HepG2 (cell line): ENCODE data around the gene FNDC4. TPM values are rescaled to one million over a fixed set of nuclear protein-coding genes. Genes with fewer than 3 reads are reported as not detected.

Experiments
- ETV6 ChIP-seq: sonication (generic); formaldehyde crosslinking; conservative IDR thresholded peaks from 2 replicates; pipeline ENCODE4 v1.4.0; 2020; ENCODE audit warnings: missing genetic modification reagents
- GATAD2A ChIP-seq: IDR thresholded peaks from 2 replicates; pipeline ENCODE4 v1.6.1; 2016
- GTF2F1 ChIP-seq: fragments of 150-350 bp; IDR thresholded peaks from 2 replicates; pipeline ENCODE4 v1.6.1; 2014; ENCODE audit warnings: low read length
- JDP2 ChIP-seq: sonication (generic); formaldehyde crosslinking; IDR thresholded peaks from 2 replicates; pipeline ENCODE4 v1.8.1; 2022; ENCODE audit warnings: missing genetic modification reagents, borderline replicate concordance
- NFIB ChIP-seq: sonication (generic); formaldehyde crosslinking; IDR thresholded peaks from 2 replicates; pipeline ENCODE4 v1.9.0; 2021; ENCODE audit warnings: missing genetic modification reagents, mild to moderate bottlenecking, borderline replicate concordance
- PHF5A ChIP-seq: IDR thresholded peaks from one replicate; pipeline ENCODE4 v1.6.1; 2018; ENCODE audit warnings: low read depth, missing genetic modification reagents; ENCODE audit not compliant: unreplicated experiment
- POGZ ChIP-seq: sonication (generic); formaldehyde crosslinking; IDR thresholded peaks from 2 replicates; pipeline ENCODE4 v1.4.0; 2020; ENCODE audit warnings: mild to moderate bottlenecking, missing genetic modification reagents
- PTBP1 ChIP-seq: fragments of 200-400 bp; formaldehyde crosslinking; IDR thresholded peaks from 2 replicates; pipeline ENCODE4 v1.6.1; 2018; ENCODE audit warnings: low read length, low read depth; ENCODE audit not compliant: poor library complexity, severe bottlenecking
- RARG ChIP-seq: sonication (generic); formaldehyde crosslinking; IDR thresholded peaks from 2 replicates; pipeline ENCODE4 v1.4.0; 2020; ENCODE audit warnings: low read depth, mild to moderate bottlenecking, missing genetic modification reagents
- SNAPC2 ChIP-seq: sonication (generic); formaldehyde crosslinking; IDR thresholded peaks from 2 replicates; pipeline ENCODE4 v1.8.1; 2022; ENCODE audit warnings: mild to moderate bottlenecking, missing genetic modification reagents
- ZC3H13 ChIP-seq: sonication (generic); formaldehyde crosslinking; IDR thresholded peaks from 2 replicates; pipeline ENCODE4 v1.8.1; 2023; ENCODE audit warnings: mild to moderate bottlenecking, missing genetic modification reagents, moderate library complexity
- ZFP1 ChIP-seq: IDR thresholded peaks from 2 replicates; pipeline ENCODE4 v1.6.1; 2016
- ZNF205 ChIP-seq: IDR thresholded peaks from 2 replicates; pipeline ENCODE4 v1.6.1; 2018; ENCODE audit warnings: missing biosample characterization, missing genetic modification reagents
- ZNF230 ChIP-seq: sonication (generic); formaldehyde crosslinking; IDR thresholded peaks from 2 replicates; pipeline ENCODE4 v1.4.0; 2020; ENCODE audit warnings: mild to moderate bottlenecking, missing genetic modification reagents
- ZNF264 ChIP-seq: sonication (generic); formaldehyde crosslinking; IDR thresholded peaks from 2 replicates; pipeline ENCODE4 v1.4.0; 2020; ENCODE audit warnings: missing genetic modification reagents
- ZNF335 ChIP-seq: sonication (generic); formaldehyde crosslinking; IDR thresholded peaks from 2 replicates; pipeline ENCODE4 v1.4.0; 2020; ENCODE audit warnings: missing genetic modification reagents
- ZNF496 ChIP-seq: sonication (generic); formaldehyde crosslinking; IDR thresholded peaks from 2 replicates; pipeline ENCODE4 v1.8.1; 2023; ENCODE audit warnings: mild to moderate bottlenecking, moderate library complexity, missing genetic modification reagents; ENCODE audit not compliant: insufficient replicate concordance
- ZNF644 ChIP-seq: IDR thresholded peaks from 2 replicates; pipeline ENCODE4 v1.6.1; 2016; ENCODE audit warnings: low read depth
- ZNF737 ChIP-seq: sonication (generic); formaldehyde crosslinking; IDR thresholded peaks from 2 replicates; pipeline ENCODE4 v1.5.0; 2020; ENCODE audit warnings: missing genetic modification reagents, mild to moderate bottlenecking, borderline replicate concordance
- ZNF782 ChIP-seq: sonication (generic); formaldehyde crosslinking; IDR thresholded peaks from 2 replicates; pipeline ENCODE4 v1.4.0; 2020; ENCODE audit warnings: missing genetic modification reagents, mild to moderate bottlenecking, borderline replicate concordance
- polyA plus RNA-seq, 8 experiments: library from polyadenylated mRNA; depleted of rRNA in 3 of 8; stranded (reverse) in 7 of 8; unstranded in 1 of 8; fragments of >200 nt; fragmentation: Illumina TruSeq in 4 of 8; extraction: Trizol in 4 of 8; gene quantifications; 2 replicates each; pipeline versions ENCODE4 v1.2.1 to v1.2.3, GENCODE V29; 2011 to 2016; ENCODE audit warnings: low read depth in 4 of 8, missing spikeins in 1 of 8, mixed read lengths in 1 of 8; ENCODE audit not compliant: insufficient read depth in 1 of 8
- total RNA-seq, 5 experiments: library from RNA; depleted of rRNA; stranded (reverse); fragments of >200 nt; fragmentation: Illumina TruSeq; extraction: Trizol; gene quantifications; 2 replicates each; pipeline ENCODE4 v1.2.3, GENCODE V29; 2016; ENCODE audit warnings: low read depth in 1 of 5
- TF ChIP-seq, protein P1 (sequence below): sonication (generic); formaldehyde crosslinking; IDR thresholded peaks from 2 replicates; pipeline ENCODE4 v1.5.0; 2020; ENCODE audit warnings: mild to moderate bottlenecking, missing genetic modification reagents, borderline replicate concordance
- TF ChIP-seq, protein P2 (sequence below): sonication (generic); IDR thresholded peaks from 2 replicates; pipeline ENCODE4 v1.6.1; 2016; ENCODE audit warnings: low read depth, borderline replicate concordance
- TF ChIP-seq, protein P3 (sequence below): sonication (generic); formaldehyde crosslinking; IDR thresholded peaks from 2 replicates; pipeline ENCODE4 v1.4.0; 2020; ENCODE audit warnings: missing genetic modification reagents
- TF ChIP-seq, protein P4 (sequence below): sonication (generic); formaldehyde crosslinking; IDR thresholded peaks from 2 replicates; pipeline ENCODE4 v1.9.0; 2021; ENCODE audit warnings: missing genetic modification reagents, borderline replicate concordance
- TF ChIP-seq, protein P5 (sequence below): sonication (generic); formaldehyde crosslinking; IDR thresholded peaks from 2 replicates; pipeline ENCODE4 v1.4.0; 2020; ENCODE audit warnings: mild to moderate bottlenecking, missing genetic modification reagents

FNDC4 gene
- total and polyA plus RNA-seq, 2 of the 13 experiments (the other 11 are each of a cell fraction or from before 2014, with no cell fraction given): 9.0 to 17.4 TPM

DNA sequence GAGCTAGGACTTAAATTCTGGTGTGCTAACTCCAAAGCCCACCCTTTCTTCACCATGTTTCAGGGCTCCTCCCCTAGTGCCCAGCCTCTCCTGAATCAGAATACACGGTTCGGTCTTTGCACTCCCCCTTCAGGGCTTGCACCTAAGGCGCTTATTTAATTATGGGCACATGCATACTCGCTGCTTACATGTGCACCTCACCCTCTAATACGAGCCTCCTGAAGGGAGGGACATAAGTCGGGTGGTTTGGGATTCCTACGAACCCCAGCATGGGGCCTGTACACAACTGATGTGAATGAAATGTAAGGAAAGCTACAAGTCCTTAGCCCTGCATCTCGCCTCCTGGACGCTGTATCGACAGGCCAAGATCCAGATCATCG, 5.9 kb downstream of the FNDC4 start (continued):
- TF ChIP-seq, protein P1, sequence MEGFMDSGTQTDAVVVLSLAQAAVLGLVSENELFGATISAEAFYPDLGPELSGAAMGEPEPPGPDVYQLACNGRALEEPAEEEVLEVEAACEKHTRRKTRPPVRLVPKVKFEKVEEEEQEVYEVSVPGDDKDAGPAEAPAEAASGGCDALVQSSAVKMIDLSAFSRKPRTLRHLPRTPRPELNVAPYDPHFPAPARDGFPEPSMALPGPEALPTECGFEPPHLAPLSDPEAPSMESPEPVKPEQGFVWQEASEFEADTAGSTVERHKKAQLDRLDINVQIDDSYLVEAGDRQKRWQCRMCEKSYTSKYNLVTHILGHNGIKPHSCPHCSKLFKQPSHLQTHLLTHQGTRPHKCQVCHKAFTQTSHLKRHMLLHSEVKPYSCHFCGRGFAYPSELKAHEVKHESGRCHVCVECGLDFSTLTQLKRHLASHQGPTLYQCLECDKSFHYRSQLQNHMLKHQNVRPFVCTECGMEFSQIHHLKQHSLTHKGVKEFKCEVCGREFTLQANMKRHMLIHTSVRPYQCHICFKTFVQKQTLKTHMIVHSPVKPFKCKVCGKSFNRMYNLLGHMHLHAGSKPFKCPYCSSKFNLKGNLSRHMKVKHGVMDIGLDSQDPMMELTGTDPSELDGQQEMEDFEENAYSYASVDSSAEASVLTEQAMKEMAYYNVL (CRISPR knock-in tag): no peak; the same call in 1 of the 2 replicates
- TF ChIP-seq PTBP1: no peak
- 0 out of 2 replicates have a peak, but pooled peaks have one; percentile 61 for TF ChIP-seq ZNF737
- TF ChIP-seq ZNF496: no peak
- TF ChIP-seq, protein P2, sequence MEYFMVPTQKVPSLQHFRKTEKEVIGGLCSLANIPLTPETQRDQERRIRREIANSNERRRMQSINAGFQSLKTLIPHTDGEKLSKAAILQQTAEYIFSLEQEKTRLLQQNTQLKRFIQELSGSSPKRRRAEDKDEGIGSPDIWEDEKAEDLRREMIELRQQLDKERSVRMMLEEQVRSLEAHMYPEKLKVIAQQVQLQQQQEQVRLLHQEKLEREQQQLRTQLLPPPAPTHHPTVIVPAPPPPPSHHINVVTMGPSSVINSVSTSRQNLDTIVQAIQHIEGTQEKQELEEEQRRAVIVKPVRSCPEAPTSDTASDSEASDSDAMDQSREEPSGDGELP: no peak
- TF ChIP-seq ZNF264 (CRISPR knock-in tag): no peak
- TF ChIP-seq ZNF335: no peak
- TF ChIP-seq, protein P3, sequence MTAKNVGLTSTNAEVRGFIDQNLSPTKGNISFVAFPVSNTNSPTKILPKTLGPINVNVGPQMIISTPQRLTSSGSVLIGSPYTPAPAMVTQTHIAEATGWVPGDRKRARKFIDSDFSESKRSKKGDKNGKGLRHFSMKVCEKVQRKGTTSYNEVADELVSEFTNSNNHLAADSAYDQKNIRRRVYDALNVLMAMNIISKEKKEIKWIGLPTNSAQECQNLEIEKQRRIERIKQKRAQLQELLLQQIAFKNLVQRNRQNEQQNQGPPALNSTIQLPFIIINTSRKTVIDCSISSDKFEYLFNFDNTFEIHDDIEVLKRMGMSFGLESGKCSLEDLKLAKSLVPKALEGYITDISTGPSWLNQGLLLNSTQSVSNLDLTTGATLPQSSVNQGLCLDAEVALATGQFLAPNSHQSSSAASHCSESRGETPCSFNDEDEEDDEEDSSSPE: no peak
- TF ChIP-seq SNAPC2 (CRISPR knock-in tag): no peak
- no peak for TF ChIP-seq NFIB (CRISPR knock-in tag)
- TF ChIP-seq GTF2F1: no peak
- no peak for TF ChIP-seq PHF5A (CRISPR knock-in tag)
- no peak for TF ChIP-seq ZC3H13 (CRISPR knock-in tag)
- TF ChIP-seq ZFP1 (CRISPR knock-in tag): no peak
- TF ChIP-seq ETV6: no peak
- no peak for TF ChIP-seq JDP2 (CRISPR knock-in tag)
- no peak for TF ChIP-seq ZNF644 (CRISPR knock-in tag)
- TF ChIP-seq ZNF230: no peak
- no peak for TF ChIP-seq ZNF782 (CRISPR knock-in tag)
- no peak for TF ChIP-seq GATAD2A (CRISPR knock-in tag)
- no peak for TF ChIP-seq RARG (CRISPR knock-in tag)
- TF ChIP-seq, protein P4, sequence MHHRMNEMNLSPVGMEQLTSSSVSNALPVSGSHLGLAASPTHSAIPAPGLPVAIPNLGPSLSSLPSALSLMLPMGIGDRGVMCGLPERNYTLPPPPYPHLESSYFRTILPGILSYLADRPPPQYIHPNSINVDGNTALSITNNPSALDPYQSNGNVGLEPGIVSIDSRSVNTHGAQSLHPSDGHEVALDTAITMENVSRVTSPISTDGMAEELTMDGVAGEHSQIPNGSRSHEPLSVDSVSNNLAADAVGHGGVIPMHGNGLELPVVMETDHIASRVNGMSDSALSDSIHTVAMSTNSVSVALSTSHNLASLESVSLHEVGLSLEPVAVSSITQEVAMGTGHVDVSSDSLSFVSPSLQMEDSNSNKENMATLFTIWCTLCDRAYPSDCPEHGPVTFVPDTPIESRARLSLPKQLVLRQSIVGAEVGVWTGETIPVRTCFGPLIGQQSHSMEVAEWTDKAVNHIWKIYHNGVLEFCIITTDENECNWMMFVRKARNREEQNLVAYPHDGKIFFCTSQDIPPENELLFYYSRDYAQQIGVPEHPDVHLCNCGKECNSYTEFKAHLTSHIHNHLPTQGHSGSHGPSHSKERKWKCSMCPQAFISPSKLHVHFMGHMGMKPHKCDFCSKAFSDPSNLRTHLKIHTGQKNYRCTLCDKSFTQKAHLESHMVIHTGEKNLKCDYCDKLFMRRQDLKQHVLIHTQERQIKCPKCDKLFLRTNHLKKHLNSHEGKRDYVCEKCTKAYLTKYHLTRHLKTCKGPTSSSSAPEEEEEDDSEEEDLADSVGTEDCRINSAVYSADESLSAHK: no peak
- peak; percentile 34; the same call in 1 of the 2 replicates for TF ChIP-seq POGZ (CRISPR knock-in tag)
- TF ChIP-seq, protein P5, sequence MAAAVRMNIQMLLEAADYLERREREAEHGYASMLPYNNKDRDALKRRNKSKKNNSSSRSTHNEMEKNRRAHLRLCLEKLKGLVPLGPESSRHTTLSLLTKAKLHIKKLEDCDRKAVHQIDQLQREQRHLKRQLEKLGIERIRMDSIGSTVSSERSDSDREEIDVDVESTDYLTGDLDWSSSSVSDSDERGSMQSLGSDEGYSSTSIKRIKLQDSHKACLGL (CRISPR knock-in tag): 0 out of 2 replicates have a peak, but pooled peaks have one; percentile 14
- no peak for TF ChIP-seq ZNF205 (CRISPR knock-in tag)
